SK-N-SH treated with all-trans-retinoic acid at 6 μM for 48 hours (cell line): Measurements from ENCODE around the gene ICE1.
A peak's percentile ranks its signal among the peaks of the same experiment; 100 is the strongest.
"Not testable (repeated sequence)": the region's sequence is repeated elsewhere in the genome, so short reads cannot be mapped to it uniquely, and the experiment has no call there.

Source experiments
- ATAC-seq: fragments of 200-7000 bp; cut with Tn5 transposase; 3 replicates; pipeline ENCODE4 v1.9.1; 2020; ENCODE audit warnings: mild to moderate bottlenecking, moderate library complexity
- ARNTL ChIP-seq: fragments of 450-650 bp; formaldehyde crosslinking; IDR thresholded peaks from 2 replicates; pipeline ENCODE4 v1.5.0; 2020; ENCODE audit warnings: low read depth, mild to moderate bottlenecking, moderate library complexity, borderline replicate concordance
- CREB5 ChIP-seq: fragments of 250-450 bp; sonication (Bioruptor Pico); IDR thresholded peaks from 2 replicates; pipeline ENCODE4 v1.5.1; 2020; ENCODE audit warnings: low read depth, mild to moderate bottlenecking, moderate library complexity
- CSDC2 ChIP-seq: fragments of 250-450 bp; sonication (Bioruptor Pico); IDR thresholded peaks from 2 replicates; pipeline ENCODE4 v1.5.0; 2020; ENCODE audit warnings: mild to moderate bottlenecking, moderate library complexity
- CSRNP3 ChIP-seq: fragments of 250-450 bp; sonication (Bioruptor Pico); IDR thresholded peaks from 2 replicates; pipeline ENCODE4 v1.5.1; 2021; ENCODE audit warnings: mild to moderate bottlenecking, moderate library complexity
- ESRRG ChIP-seq: fragments of 250-450 bp; sonication (Bioruptor Pico); IDR thresholded peaks from 2 replicates; pipeline ENCODE4 v1.6.1; 2021; ENCODE audit warnings: mild to moderate bottlenecking
- GLIS3 ChIP-seq: fragments of 250-450 bp; sonication (Bioruptor Pico); IDR thresholded peaks from 2 replicates; pipeline ENCODE4 v1.5.0; 2020; ENCODE audit warnings: mild to moderate bottlenecking, moderate library complexity
- ISL1 ChIP-seq: fragments of 250-450 bp; sonication (Bioruptor Pico); IDR thresholded peaks from 2 replicates; pipeline ENCODE4 v2.1.2; 2022; ENCODE audit warnings: mild to moderate bottlenecking, moderate library complexity
- OSR1 ChIP-seq: fragments of 250-450 bp; sonication (Bioruptor Pico); IDR thresholded peaks from 2 replicates; pipeline ENCODE4 v1.8.0; 2022; ENCODE audit warnings: moderate library complexity, mild to moderate bottlenecking, inconsistent platforms
- PATZ1 ChIP-seq: fragments of 250-450 bp; sonication (Bioruptor Pico); IDR thresholded peaks from 2 replicates; pipeline ENCODE4 v1.8.0; 2020; ENCODE audit warnings: mild to moderate bottlenecking, moderate library complexity, borderline replicate concordance
- POU6F1 ChIP-seq: fragments of 250-450 bp; sonication (Bioruptor Pico); IDR thresholded peaks from 2 replicates; pipeline ENCODE4 v1.8.0; 2021; ENCODE audit warnings: low read depth, mild to moderate bottlenecking, moderate library complexity, borderline replicate concordance
- PPARA ChIP-seq: fragments of 250-450 bp; sonication (Bioruptor Pico); IDR thresholded peaks from 2 replicates; pipeline ENCODE4 v1.5.0; 2020; ENCODE audit warnings: mild to moderate bottlenecking, borderline replicate concordance
- RARB ChIP-seq: fragments of 250-450 bp; sonication (Bioruptor Pico); IDR thresholded peaks from 2 replicates; pipeline ENCODE4 v1.8.0; 2021; ENCODE audit warnings: mild to moderate bottlenecking, moderate library complexity
- ZFP3 ChIP-seq: fragments of 250-450 bp; sonication (Bioruptor Pico); IDR thresholded peaks from 2 replicates; pipeline ENCODE4 v1.5.0; 2020; ENCODE audit warnings: mild to moderate bottlenecking, moderate library complexity
- ZNF565 ChIP-seq: fragments of 450-650 bp; formaldehyde crosslinking; conservative IDR thresholded peaks from 2 replicates; pipeline ENCODE4 v1.5.0; 2020; ENCODE audit warnings: low read depth, mild to moderate bottlenecking, moderate library complexity
- ZNF70 ChIP-seq: fragments of 450-650 bp; formaldehyde crosslinking; IDR thresholded peaks from 2 replicates; pipeline ENCODE4 v1.5.0; 2020; ENCODE audit warnings: mild to moderate bottlenecking, moderate library complexity

Gene ICE1

GRCh38 chr5:5387777-5388176 lies 34.7 kb upstream of the ICE1 start:
- ATAC-seq = no peak
- no peak for TF ChIP-seq ESRRG (CRISPR knock-in tag)
- no peak for TF ChIP-seq PATZ1
- peak; percentile 57 for TF ChIP-seq ISL1 (CRISPR knock-in tag)
- TF ChIP-seq PPARA = no peak

GRCh38 chr5:5390121-5390869 lies 32.2 kb upstream of the ICE1 start:
- ATAC-seq = not testable (repeated sequence)

GRCh38 chr5:5392504-5392903 lies 30.0 kb upstream of the ICE1 start:
- ATAC-seq = not testable (repeated sequence)

GRCh38 chr5:5394384-5394986 lies 28.0 kb upstream of the ICE1 start:
- ATAC-seq = peak; percentile 89

- ATAC-seq = not testable (repeated sequence)
Observed at GRCh38 chr5:5395093-5395492, 27.4 kb upstream of the ICE1 start.

GRCh38 chr5:5398071-5398470 lies 24.4 kb upstream of the ICE1 start:
- TF ChIP-seq POU6F1 (CRISPR knock-in tag) (no peak), ZFP3 (CRISPR knock-in tag) (no peak), ISL1 (CRISPR knock-in tag) (no peak), CSRNP3 (no peak), PATZ1 (no peak), PPARA (no peak), ARNTL (no peak), OSR1 (CRISPR knock-in tag) (no peak), ZNF565 (CRISPR knock-in tag) (no peak), CSDC2 (CRISPR knock-in tag) (no peak), ZNF70 (CRISPR knock-in tag) (no peak), CREB5 (CRISPR knock-in tag) (no peak), ESRRG (CRISPR knock-in tag) (no peak), GLIS3 (no peak), RARB (CRISPR knock-in tag) (no peak)
- ATAC-seq = no peak
